Mesendoderm (in vitro differentiated cells): ENCODE results near the gene SUFU.

Source experiments
- DNase-seq: peaks from one replicate; pipeline ENCODE4 v3.0.0; 2013
- H2AK5ac ChIP-seq: 2 replicates; pipeline ENCODE4 v1.6.1; 2013; ENCODE audit warnings: low read length, inconsistent platforms
- H2BK120ac ChIP-seq: 2 replicates; pipeline ENCODE4 v1.6.1; 2013; ENCODE audit warnings: low read depth, mild to moderate bottlenecking, low read length, moderate library complexity, mixed read lengths
- H2BK15ac ChIP-seq: replicated peaks from 2 replicates; pipeline ENCODE4 v1.6.1; 2013; ENCODE audit warnings: low read depth, mild to moderate bottlenecking, moderate library complexity
- H2BK5ac ChIP-seq: 2 replicates; pipeline ENCODE4 v1.6.1; 2013; ENCODE audit warnings: low read length, inconsistent platforms
- H3K18ac ChIP-seq: 2 replicates; pipeline ENCODE4 v1.6.1; 2013; ENCODE audit warnings: mild to moderate bottlenecking, low read length, mixed read lengths
- H3K23ac ChIP-seq: one replicate; pipeline ENCODE4 v1.6.1; 2013; ENCODE audit warnings: low read length
- H3K27ac ChIP-seq: 2 replicates; pipeline ENCODE4 v1.5.1; 2013; ENCODE audit warnings: low read depth, mild to moderate bottlenecking, inconsistent platforms, low read length, moderate library complexity
- H3K27me3 ChIP-seq: 2 replicates; pipeline ENCODE4 v1.6.1; 2013; ENCODE audit warnings: low read length, control low read depth, mild to moderate bottlenecking, inconsistent platforms; ENCODE audit not compliant: insufficient read depth, poor library complexity
- H3K36me3 ChIP-seq: 2 replicates; pipeline ENCODE4 v1.6.1; 2013; ENCODE audit warnings: low read length, inconsistent platforms; ENCODE audit not compliant: control insufficient read depth, insufficient read depth
- H3K4ac ChIP-seq: one replicate; pipeline ENCODE4 v1.6.1; 2013; ENCODE audit warnings: low read depth, mild to moderate bottlenecking, low read length, moderate library complexity
- H3K4me1 ChIP-seq: 2 replicates; pipeline ENCODE4 v1.6.1; 2013; ENCODE audit warnings: low read depth, low read length, inconsistent platforms; ENCODE audit not compliant: control insufficient read depth
- H3K4me2 ChIP-seq: 2 replicates; pipeline ENCODE4 v1.6.1; 2013; ENCODE audit warnings: low read length
- H3K4me3 ChIP-seq: 2 replicates; pipeline ENCODE4 v1.5.1; 2013; ENCODE audit warnings: mild to moderate bottlenecking, low read length
- H3K56ac ChIP-seq: one replicate; pipeline ENCODE4 v1.6.1; 2013; ENCODE audit warnings: low read length
- H3K79me1 ChIP-seq: 2 replicates; pipeline ENCODE4 v1.6.1; 2013; ENCODE audit warnings: low read length, inconsistent platforms
- H3K79me2 ChIP-seq: 2 replicates; pipeline ENCODE4 v1.6.1; 2013; ENCODE audit warnings: mild to moderate bottlenecking, low read length; ENCODE audit not compliant: control insufficient read depth, insufficient read depth
- H3K9ac ChIP-seq: 2 replicates; pipeline ENCODE4 v1.6.1; 2013; ENCODE audit warnings: low read length, inconsistent platforms
- H4K5ac ChIP-seq: one replicate; pipeline ENCODE4 v1.6.1; 2013; ENCODE audit warnings: low read length
- H4K8ac ChIP-seq: one replicate; pipeline ENCODE4 v1.6.1; 2013; ENCODE audit warnings: low read depth, mild to moderate bottlenecking, control low read depth, low read length, moderate library complexity
- WGBS: extraction: QIAGEN DNeasy Blood & Tissue Kit; methylation state at CpG from one replicate; pipeline ENCODE4 v1.1.7; 2013; ENCODE audit warnings: low lambda C conversion rate, missing lambda C conversion rate; ENCODE audit not compliant: insufficient coverage; ENCODE audit errors: extremely low coverage; 5-methylcytosine and 5-hydroxymethylcytosine counted together

Gene SUFU

DNA sequence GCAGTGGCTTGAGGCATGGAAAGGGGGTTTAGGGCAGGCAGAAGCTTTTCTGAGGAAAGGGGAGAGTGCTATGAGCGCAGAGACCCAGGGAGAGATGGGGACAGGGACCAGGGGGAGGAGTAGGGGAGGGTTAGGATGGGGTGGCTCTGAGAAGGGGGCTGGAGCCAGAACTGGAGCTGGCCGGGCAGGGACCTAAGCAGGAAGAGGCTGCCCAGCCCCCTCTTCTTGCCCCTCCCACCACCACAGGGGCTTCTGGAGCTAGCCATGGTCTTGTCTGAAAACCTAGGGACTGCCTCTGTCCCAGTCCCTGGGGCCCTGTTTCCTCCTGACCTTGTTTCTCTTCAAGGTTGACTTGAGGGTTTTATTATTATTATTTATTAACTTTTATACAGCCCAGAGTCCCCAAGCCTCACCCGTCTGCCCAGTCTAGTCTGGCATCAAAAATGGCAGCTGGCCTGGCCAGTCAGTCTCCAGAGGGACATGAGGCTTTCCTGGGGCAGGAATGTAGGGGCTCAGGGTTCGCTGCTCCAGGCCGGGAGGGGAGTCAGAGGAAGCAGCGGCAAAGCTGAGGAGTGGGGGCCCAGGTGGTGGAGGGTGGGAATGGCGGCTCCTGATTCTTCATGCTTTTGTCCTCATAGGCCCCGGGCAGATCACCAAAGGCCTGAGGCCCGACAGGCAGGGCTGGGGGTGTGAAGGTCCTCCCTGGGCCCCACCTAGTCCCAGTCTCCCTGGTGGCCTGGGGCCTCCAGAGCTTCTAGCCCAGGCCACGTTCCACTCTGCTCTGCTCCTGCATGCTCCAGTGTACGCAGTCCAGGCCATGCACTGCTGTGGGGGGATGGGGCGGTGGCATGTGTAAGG, 146.3 kb downstream of the SUFU start:
- Histone ChIP-seq H3K36me3 (no peaks in the 10 kb centered on the region), H3K4me1 (peaks cover 9% of the 10 kb centered on the region), H3K27ac (peak overlapping the region; percentile 62)

DNA sequence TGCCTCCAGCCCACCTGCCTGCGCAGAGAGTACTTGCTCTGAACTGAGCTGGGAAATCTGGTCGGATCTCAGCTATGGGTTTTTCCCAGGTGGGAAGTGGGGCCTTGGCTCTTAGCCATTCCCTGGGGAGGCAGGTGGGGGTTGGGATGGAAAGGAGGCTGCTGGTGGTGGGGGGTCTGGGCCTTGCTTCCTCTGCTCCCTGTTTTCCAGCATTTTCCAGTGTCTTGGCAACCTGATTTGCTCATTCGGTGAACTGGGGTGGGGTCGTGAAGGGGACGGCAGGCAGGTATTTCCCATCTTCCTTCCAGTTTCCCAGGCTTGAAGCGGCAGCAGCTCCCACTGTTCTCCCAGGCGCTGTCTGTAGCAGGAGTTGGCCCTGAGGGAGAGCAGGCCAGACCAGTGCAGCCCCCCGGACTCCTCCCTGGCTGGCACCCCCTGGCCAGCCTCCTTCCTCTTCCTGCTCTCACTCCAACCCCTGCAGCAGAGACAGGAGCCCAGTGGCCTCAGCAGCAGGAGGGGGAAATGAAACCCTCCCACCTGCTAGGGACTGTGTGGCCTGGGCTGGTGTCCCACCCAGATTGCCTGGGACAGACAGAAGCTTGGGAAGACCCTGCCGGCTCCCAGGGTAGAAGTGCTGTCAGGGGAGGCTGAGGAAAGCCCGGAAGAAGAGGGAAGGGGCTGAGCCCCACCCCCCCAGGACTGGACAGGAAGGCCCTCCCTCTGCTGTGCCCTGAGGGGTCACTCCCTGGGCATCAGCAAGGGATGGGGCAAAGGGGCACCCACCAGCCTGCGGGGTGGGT, 147.1 kb downstream of the SUFU start:
- Histone ChIP-seq H3K4me3 (no peak overlapping the region), H3K79me1 (peaks cover 33% of the 10 kb centered on the region), H3K4ac (no peak overlapping the region), H3K27me3 (no peaks in the 10 kb centered on the region), H2BK5ac (no peak overlapping the region), H3K9ac (no peak overlapping the region), H3K18ac (no peak overlapping the region), H3K23ac (no peak overlapping the region), H2BK120ac (no peak overlapping the region), H2AK5ac (peak overlapping the region; percentile 13), H3K36me3 (peaks cover 1% of the 10 kb centered on the region), H3K56ac (peak overlapping the region; percentile 62), H4K5ac (no peak overlapping the region), H3K79me2 (peaks cover 60% of the 10 kb centered on the region), H2BK15ac (no peak overlapping the region), H3K4me1 (peaks cover 9% of the 10 kb centered on the region), H4K8ac (no peak overlapping the region), H3K27ac (no peak overlapping the region), H3K4me2 (no peak overlapping the region)
- no peak for DNase-seq
- no CpG with 5 or more reads among the region's 11 CpGs for WGBS

More for the DNA sequence above, 146.3 kb downstream of the SUFU start:
- no peak overlapping the region for H4K8ac ChIP-seq
- H3K79me1 ChIP-seq, result peaks cover 33% of the 10 kb centered on the region
- no peak overlapping the region for H4K5ac ChIP-seq
- H3K4me2 ChIP-seq, result no peak overlapping the region
- no peaks in the 10 kb centered on the region for H3K27me3 ChIP-seq
- no peak overlapping the region for H3K4ac ChIP-seq
- DNase-seq, result peak; percentile 50
- no peak overlapping the region for H3K23ac ChIP-seq
- peak overlapping the region; percentile 62 for H3K56ac ChIP-seq
- peak overlapping the region; percentile 13 for H2AK5ac ChIP-seq
- peak overlapping the region; percentile 41 for H3K9ac ChIP-seq
- H3K79me2 ChIP-seq, result peaks cover 65% of the 10 kb centered on the region
- no peak overlapping the region for H2BK15ac ChIP-seq
- WGBS, result no CpG with 5 or more reads among the region's 12 CpGs
- no peak overlapping the region for H2BK5ac ChIP-seq
- no peak overlapping the region for H3K4me3 ChIP-seq
- H2BK120ac ChIP-seq, result no peak overlapping the region
- peak overlapping the region; percentile 6 for H3K18ac ChIP-seq

DNA sequence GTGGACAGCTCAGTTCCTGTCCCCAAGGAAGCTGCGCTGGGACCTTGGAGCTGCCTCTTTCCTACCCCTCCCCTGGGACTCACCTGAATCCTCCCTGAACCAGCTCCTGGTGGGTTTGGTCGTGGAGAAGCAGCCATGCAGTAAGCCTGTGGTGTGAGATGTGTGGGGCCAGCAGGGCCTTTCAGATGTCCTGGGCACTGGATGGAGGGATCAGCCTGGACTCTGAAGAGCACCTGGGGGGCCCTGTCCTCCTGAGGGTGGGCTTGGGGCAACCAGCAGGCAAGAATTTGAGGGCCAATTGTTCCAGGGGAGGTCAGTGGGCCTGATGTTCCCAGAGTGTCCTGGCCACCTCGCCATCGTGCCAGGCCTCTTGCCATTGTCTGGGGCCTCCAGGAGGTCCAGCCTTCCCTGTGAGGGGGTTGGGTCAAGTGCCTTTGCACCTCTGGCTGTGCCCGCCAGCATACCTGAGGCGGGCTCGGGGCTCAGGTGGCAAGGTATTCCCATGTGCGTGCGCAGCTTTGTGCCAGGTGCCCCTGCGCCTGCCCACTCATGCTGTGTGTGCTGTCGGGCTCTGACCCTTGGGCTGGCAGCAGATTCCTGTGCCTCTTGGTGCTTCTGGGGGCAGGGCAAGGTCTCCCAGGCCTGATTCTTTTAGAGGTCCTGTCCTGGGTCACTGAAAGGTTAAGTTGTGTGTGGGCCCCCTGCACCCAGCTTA, 147.8 kb downstream of the SUFU start:
- Histone ChIP-seq H4K8ac (no peak overlapping the region), H3K18ac (no peak overlapping the region), H2AK5ac (no peak overlapping the region), H3K4ac (no peak overlapping the region), H3K4me1 (peaks cover 6% of the 10 kb centered on the region), H2BK120ac (no peak overlapping the region), H2BK5ac (no peak overlapping the region), H3K23ac (peak overlapping the region; percentile 66), H3K79me2 (peaks cover 52% of the 10 kb centered on the region), H3K4me2 (no peak overlapping the region), H3K36me3 (peaks cover 1% of the 10 kb centered on the region), H3K79me1 (peaks cover 30% of the 10 kb centered on the region), H3K9ac (no peak overlapping the region), H3K27ac (no peak overlapping the region), H3K56ac (no peak overlapping the region), H2BK15ac (no peak overlapping the region), H4K5ac (no peak overlapping the region), H3K4me3 (no peak overlapping the region), H3K27me3 (no peaks in the 10 kb centered on the region)
- no peak for DNase-seq
- no CpG with 5 or more reads among the region's 11 CpGs for WGBS

DNA sequence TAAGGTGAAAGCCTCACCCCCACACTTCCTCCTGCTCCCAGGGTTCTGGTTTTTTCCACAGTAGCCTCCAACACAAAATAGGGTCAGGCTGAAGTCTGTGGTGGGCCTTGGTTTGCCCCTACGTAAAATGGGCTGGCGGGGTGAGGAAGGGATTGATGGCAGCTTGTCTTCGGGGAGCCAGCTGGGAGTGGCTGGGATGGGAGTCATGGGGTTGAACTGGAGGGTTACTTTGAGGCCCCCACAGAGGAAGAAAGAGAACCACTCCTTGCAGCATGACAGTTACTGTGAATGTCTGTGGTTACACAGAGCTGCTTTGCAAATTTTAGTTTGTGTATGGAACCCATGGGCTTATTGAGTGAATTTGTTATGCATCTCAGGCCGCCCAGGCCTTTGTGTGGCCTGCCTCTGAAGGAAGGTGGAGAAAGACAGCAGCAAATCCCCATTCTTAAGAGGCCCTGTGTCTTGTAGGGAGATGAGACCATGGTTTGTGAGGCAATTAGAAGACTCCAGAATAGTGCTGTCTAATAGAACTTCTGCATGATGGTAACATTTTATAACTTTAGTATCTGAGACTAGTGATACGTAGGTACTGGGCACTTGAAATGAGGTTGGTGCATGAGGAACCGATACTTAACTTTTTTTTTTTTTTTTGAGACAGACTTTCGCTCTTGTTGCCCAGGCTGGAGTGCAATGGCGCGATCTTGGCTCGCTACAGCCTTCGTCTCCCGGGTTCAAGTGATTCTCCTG, 148.6 kb downstream of the SUFU start:
- Histone ChIP-seq H3K4ac (no peak overlapping the region), H4K5ac (no peak overlapping the region), H2BK120ac (no peak overlapping the region), H3K18ac (no peak overlapping the region), H3K79me1 (peaks cover 28% of the 10 kb centered on the region), H3K56ac (no peak overlapping the region), H3K4me2 (no peak overlapping the region), H3K36me3 (peaks cover 1% of the 10 kb centered on the region), H3K27me3 (no peaks in the 10 kb centered on the region), H3K9ac (no peak overlapping the region), H3K23ac (no peak overlapping the region), H3K79me2 (peaks cover 45% of the 10 kb centered on the region), H2BK5ac (no peak overlapping the region), H4K8ac (no peak overlapping the region), H3K4me3 (no peak overlapping the region), H3K4me1 (peaks cover 6% of the 10 kb centered on the region), H2BK15ac (no peak overlapping the region), H2AK5ac (no peak overlapping the region), H3K27ac (no peak overlapping the region)
- no CpG with 5 or more reads among the region's 12 CpGs for WGBS
- DNase-seq, result no peak

DNA sequence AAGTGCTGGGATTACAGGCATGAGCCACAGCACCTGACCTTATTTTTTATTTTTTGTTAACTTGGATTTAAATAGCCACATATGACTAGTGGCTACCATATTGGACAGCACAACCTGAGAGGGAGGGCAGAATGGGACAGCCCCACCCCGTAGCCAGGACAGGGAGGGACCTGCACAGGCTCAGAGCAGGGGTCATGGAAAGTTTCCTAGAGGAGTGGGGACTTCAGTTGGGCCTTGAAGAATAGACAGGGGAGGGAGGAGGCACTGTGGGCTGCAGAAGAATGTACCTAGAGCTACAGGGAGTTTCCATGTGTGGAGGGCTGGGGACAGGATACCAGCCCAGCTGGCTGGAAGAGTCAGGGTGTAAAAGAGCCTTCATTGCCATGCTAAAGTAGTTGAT, 149.3 kb downstream of the SUFU start:
- no peak overlapping the region for H3K4me2 ChIP-seq
- H3K18ac ChIP-seq, result no peak overlapping the region
- no peak overlapping the region for H2BK120ac ChIP-seq
- H3K4me3 ChIP-seq, result no peak overlapping the region
- no peak overlapping the region for H3K56ac ChIP-seq
- no peak overlapping the region for H3K4ac ChIP-seq
- no peak overlapping the region for H3K27ac ChIP-seq
- H3K79me1 ChIP-seq, result peaks cover 26% of the 10 kb centered on the region
- no peak overlapping the region for H3K23ac ChIP-seq
- H2AK5ac ChIP-seq, result no peak overlapping the region
- H2BK5ac ChIP-seq, result no peak overlapping the region
- H3K4me1 ChIP-seq, result peaks cover 6% of the 10 kb centered on the region
- no CpG with 5 or more reads among the region's 1 CpG for WGBS
- H3K27me3 ChIP-seq, result no peaks in the 10 kb centered on the region
- H2BK15ac ChIP-seq, result no peak overlapping the region
- H4K5ac ChIP-seq, result no peak overlapping the region
- no peak overlapping the region for H3K9ac ChIP-seq
- no peak overlapping the region for H4K8ac ChIP-seq
- no peak for DNase-seq
- peaks cover 38% of the 10 kb centered on the region for H3K79me2 ChIP-seq
- peaks cover 1% of the 10 kb centered on the region for H3K36me3 ChIP-seq
